ENCODE results near the gene DRAP1. TPM values are rescaled to one million over a fixed set of nuclear protein-coding genes. Genes with fewer than 3 reads are reported as not detected.

The DRAP1 gene
- total RNA-seq, 4 donors from 2014 or later, result 15.7 to 63.2 (median 57.0) TPM

DNA sequence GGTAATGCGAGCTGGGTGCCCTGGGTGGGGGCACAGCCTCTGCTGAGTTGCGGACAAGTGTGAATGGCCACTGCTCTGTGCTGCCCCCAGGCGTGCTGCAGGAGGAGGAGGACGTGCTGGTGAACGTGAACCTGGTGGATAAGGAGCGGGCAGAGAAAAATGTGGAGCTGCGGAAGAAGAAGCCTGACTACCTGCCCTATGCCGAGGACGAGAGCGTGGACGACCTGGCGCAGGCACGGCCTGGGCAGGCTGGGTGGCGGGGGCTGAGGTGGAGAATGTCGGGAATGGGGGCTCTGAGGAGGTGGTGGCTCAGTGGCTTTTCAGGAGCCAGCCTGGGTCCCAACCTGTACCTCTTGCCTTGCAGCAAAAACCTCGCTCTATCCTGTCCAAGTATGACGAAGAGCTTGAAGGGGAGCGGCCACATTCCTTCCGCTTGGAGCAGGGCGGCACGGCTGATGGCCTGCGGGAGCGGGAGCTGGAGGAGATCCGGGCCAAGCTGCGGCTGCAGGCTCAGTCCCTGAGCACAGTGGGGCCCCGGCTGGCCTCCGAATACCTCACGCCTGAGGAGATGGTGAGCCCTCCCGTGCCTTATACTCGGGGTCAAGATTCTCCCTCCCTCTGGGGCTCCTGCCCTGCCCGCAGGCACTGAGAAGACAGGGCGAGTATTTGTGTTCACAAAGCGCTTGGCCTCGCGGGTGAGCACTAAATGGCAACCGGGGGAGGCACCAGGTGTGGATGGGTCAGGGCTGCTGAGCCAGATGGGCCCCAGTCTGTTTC lies 46.9 kb downstream of the DRAP1 start:
- TF ChIP-seq EP300 (IDR thresholded peaks at IDR 0.05; ENCODE audit: low read depth), result no peak
- no peak for TF ChIP-seq POLR2A (IDR thresholded peaks at IDR 0.05)
- TF ChIP-seq, protein P1, sequence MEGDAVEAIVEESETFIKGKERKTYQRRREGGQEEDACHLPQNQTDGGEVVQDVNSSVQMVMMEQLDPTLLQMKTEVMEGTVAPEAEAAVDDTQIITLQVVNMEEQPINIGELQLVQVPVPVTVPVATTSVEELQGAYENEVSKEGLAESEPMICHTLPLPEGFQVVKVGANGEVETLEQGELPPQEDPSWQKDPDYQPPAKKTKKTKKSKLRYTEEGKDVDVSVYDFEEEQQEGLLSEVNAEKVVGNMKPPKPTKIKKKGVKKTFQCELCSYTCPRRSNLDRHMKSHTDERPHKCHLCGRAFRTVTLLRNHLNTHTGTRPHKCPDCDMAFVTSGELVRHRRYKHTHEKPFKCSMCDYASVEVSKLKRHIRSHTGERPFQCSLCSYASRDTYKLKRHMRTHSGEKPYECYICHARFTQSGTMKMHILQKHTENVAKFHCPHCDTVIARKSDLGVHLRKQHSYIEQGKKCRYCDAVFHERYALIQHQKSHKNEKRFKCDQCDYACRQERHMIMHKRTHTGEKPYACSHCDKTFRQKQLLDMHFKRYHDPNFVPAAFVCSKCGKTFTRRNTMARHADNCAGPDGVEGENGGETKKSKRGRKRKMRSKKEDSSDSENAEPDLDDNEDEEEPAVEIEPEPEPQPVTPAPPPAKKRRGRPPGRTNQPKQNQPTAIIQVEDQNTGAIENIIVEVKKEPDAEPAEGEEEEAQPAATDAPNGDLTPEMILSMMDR (IDR thresholded peaks at IDR 0.05), result no peak
- no peak for TF ChIP-seq POLR2AphosphoS5 (IDR thresholded peaks at IDR 0.05)
- H3K27me3 ChIP-seq, result no peaks in the 10 kb centered on the region
- intact Hi-C loops (cut with DNase I; ENCODE audit: low total_unique reads), result no loop called here
- H3K36me3 ChIP-seq, result peaks cover 0 to 60% (median 30%) of the 10 kb centered on the region in 4 donors
- WGBS, 2 donors (ENCODE audit: low coverage in 1 of 2), result 93 to 95% methylated on average over 3 to 36 of the region's 36 CpGs
- H3K9me3 ChIP-seq, result no peaks in the 10 kb centered on the region
- peaks cover 14 to 21% (median 20%) of the 10 kb centered on the region in 4 donors for H3K4me1 ChIP-seq
- H3K27ac ChIP-seq, result no peak overlapping the region
- H3K4me3 ChIP-seq, result no peak overlapping the region
- in situ Hi-C loops (cut with MboI; ENCODE audit: low pct_ligation_motif_present in 1 of 4, low pct_unique_long_range_greater_than_20kb in 1 of 4, low sequenced_read_pairs in 3 of 4), result no loop called here
- DNase-seq, result no peak

DNA sequence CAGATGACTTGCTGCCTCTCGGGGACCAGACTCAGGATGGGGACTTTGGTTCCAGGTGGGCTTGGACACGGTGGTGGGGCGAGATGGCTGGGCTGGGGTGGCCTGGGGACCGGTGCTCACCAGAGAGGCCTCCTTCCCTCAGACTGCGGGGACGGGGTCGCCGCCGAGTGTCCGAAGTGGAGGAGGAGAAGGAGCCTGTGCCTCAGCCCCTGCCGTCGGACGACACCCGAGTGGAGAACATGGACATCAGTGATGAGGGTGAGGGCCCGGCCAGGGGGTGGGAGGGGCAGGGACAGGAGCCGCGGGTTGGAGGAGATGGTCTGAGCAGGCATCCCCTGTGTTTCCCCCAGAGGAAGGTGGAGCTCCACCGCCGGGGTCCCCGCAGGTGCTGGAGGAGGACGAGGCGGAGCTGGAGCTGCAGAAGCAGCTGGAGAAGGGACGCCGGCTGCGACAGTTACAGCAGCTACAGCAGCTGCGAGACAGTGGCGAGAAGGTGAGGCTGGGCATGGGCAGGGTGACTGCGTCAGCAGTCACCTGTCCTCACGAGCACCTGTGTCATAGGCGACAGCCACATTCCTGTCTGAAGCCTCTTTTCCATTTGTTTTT lies 48.2 kb downstream of the DRAP1 start:
- WGBS, 2 donors (ENCODE audit: low coverage in 1 of 2), result 94 to 100% methylated on average over 2 to 30 of the region's 30 CpGs
- peaks cover 0 to 60% (median 30%) of the 10 kb centered on the region in 4 donors for H3K36me3 ChIP-seq
- no peaks in the 10 kb centered on the region for H3K27me3 ChIP-seq
- TF ChIP-seq POLR2AphosphoS5 (IDR thresholded peaks at IDR 0.05) (no peak), POLR2A (IDR thresholded peaks at IDR 0.05) (no peak), EP300 (IDR thresholded peaks at IDR 0.05; ENCODE audit: low read depth) (no peak)
- no peak for DNase-seq
- H3K9me3 ChIP-seq, result no peaks in the 10 kb centered on the region
- peaks cover 13 to 18% (median 15%) of the 10 kb centered on the region in 4 donors for H3K4me1 ChIP-seq
- intact Hi-C loops (cut with DNase I; ENCODE audit: low total_unique reads), result no loop called here
- H3K27ac ChIP-seq, result no peak overlapping the region
- no peak overlapping the region for H3K4me3 ChIP-seq
- in situ Hi-C loops (cut with MboI; ENCODE audit: low pct_ligation_motif_present in 1 of 4, low pct_unique_long_range_greater_than_20kb in 1 of 4, low sequenced_read_pairs in 3 of 4), result no loop called here

DNA sequence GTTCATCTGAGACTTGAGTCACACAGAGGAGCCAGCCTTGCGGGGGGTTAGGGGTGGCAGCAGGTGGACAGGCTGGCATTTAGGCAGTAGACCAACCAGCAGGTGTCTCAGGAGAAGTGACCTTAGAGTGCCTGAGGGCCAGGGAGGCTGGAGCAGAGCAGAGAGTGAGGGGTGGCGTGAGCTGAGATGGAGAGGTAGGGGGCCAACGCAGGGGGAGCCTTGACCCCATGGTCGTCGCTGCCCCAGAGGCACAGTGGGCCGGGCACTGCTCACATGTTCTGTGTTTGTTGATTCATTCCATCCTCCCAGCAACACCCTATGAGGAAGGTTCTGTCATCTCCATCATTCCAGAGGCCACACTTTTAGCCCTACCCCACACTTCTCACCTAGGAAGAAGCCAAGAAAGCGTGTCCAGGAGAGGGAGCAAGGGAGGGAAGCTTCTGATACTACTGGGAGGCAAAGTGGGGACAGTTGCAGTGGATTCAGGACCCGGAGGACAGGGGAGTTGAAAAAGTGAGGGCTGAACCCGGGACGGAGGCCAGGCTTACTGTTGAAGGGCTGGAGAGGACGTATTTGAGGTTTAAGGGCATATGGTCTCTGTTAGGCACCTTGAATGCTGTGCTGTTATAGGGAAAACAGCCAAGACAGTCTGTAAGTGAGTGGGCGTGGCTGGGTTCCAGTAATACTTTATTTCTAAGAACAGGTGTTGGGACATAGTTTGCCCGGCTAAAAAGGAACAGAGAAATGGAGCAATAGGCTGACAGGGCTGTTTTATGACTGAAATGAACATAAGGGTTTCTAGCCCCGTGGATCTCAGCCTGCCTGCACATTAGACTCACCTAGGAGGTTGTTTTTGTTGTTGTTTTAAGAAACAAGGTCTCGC lies 49.6 kb downstream of the DRAP1 start:
- Histone ChIP-seq H3K27ac (no peak overlapping the region), H3K36me3 (peaks cover 0 to 60% (median 34%) of the 10 kb centered on the region in 4 donors), H3K27me3 (no peaks in the 10 kb centered on the region), H3K4me3 (no peak overlapping the region), H3K9me3 (no peaks in the 10 kb centered on the region), H3K4me1 (peaks cover under 1 to 4% (median 2%) of the 10 kb centered on the region in 4 donors)
- TF ChIP-seq POLR2A (IDR thresholded peaks at IDR 0.05), result no peak
- TF ChIP-seq EP300 (IDR thresholded peaks at IDR 0.05; ENCODE audit: low read depth), result no peak
- TF ChIP-seq, protein P1 (IDR thresholded peaks at IDR 0.05), result no peak
- TF ChIP-seq POLR2AphosphoS5 (IDR thresholded peaks at IDR 0.05), result no peak
- no peak for DNase-seq
- WGBS, 2 donors (ENCODE audit: low coverage in 1 of 2), result 73 to 78% methylated on average over 6 to 15 of the region's 15 CpGs
- in situ Hi-C loops (cut with MboI; ENCODE audit: low pct_ligation_motif_present in 1 of 4, low pct_unique_long_range_greater_than_20kb in 1 of 4, low sequenced_read_pairs in 3 of 4), result no loop called here
- intact Hi-C loops (cut with DNase I; ENCODE audit: low total_unique reads), result no loop called here

Other genes starting within 250 kb of the DRAP1 start
- gene KAT5, start 207.2 kb upstream of the DRAP1 start, total RNA-seq, result 100 to 1,000 TPM in 1 of 4 donors, 10 to 100 TPM in 3; 51.6 to 203 (median 74.1) TPM
- gene RNASEH2C, start 198.6 kb upstream of the DRAP1 start, total RNA-seq, result 100 to 1,000 TPM in 2 of 4 donors, 10 to 100 TPM in 2; 70.2 to 231 (median 111) TPM
- gene AP5B1, start 138.4 kb upstream of the DRAP1 start, total RNA-seq, result 10 to 100 TPM; 24.9 to 33.7 (median 28.2) TPM
- gene OVOL1, start 132.4 kb upstream of the DRAP1 start, total RNA-seq, result 10 to 100 TPM; 19.9 to 44.8 (median 33.8) TPM
- gene SNX32, start 85.5 kb upstream of the DRAP1 start, total RNA-seq, result 10 to 100 TPM in 1 of 4 donors, 1 to 10 TPM in 1, under 1 TPM in 1, not detected in 1; 0.60 to 10.0 (median 1.6) TPM
- gene CFL1, start 61.2 kb upstream of the DRAP1 start, total RNA-seq, result 1,000 to 10,000 TPM; 1,308 to 1,852 (median 1,703) TPM
- 100 to 1,000 TPM in 1 of 4 donors, 10 to 100 TPM in 3; 58.3 to 191 (median 81.2) TPM for gene MUS81, start 59.0 kb upstream of the DRAP1 start, total RNA-seq
- 10 to 100 TPM; 15.2 to 34.4 (median 25.1) TPM for gene EFEMP2, start 46.6 kb upstream of the DRAP1 start, total RNA-seq
- 1 to 10 TPM in 2 of 4 donors, not detected in 2; 1.1 to 1.8 TPM for gene CTSW, start 39.6 kb upstream of the DRAP1 start, total RNA-seq
- 10 to 100 TPM; 53.4 to 82.6 (median 75.9) TPM for gene FIBP, start 31.0 kb upstream of the DRAP1 start, total RNA-seq
- gene CCDC85B, start 28.8 kb upstream of the DRAP1 start, total RNA-seq, result 100 to 1,000 TPM in 1 of 4 donors, 10 to 100 TPM in 2, 1 to 10 TPM in 1; 7.9 to 140 (median 23.1) TPM
- 10 to 100 TPM in 1 of 4 donors, 1 to 10 TPM in 1, not detected in 2; 1.2 to 11.6 TPM for gene FOSL1, start 19.0 kb upstream of the DRAP1 start, total RNA-seq
- 10 to 100 TPM; 15.2 to 59.5 (median 22.8) TPM for gene C11orf68, start 364 bp upstream of the DRAP1 start, total RNA-seq
- gene TSGA10IP, start 26.1 kb downstream of the DRAP1 start, total RNA-seq, result not detected
- gene SART1, start 42.3 kb downstream of the DRAP1 start, total RNA-seq, result 10 to 100 TPM; 31.8 to 76.3 (median 34.3) TPM
- gene EIF1AD, start 82.7 kb downstream of the DRAP1 start, total RNA-seq, result 10 to 100 TPM; 14.6 to 82.6 (median 31.2) TPM
- 10 to 100 TPM; 27.9 to 79.7 (median 34.0) TPM for gene BANF1, start 83.1 kb downstream of the DRAP1 start, total RNA-seq
- gene CST6, start 92.6 kb downstream of the DRAP1 start, total RNA-seq, result not detected
- not detected for gene CATSPER1, start 107.1 kb downstream of the DRAP1 start, total RNA-seq
- not detected for gene GAL3ST3, start 129.7 kb downstream of the DRAP1 start, total RNA-seq
- gene SF3B2, start 132.9 kb downstream of the DRAP1 start, total RNA-seq, result 100 to 1,000 TPM in 3 of 4 donors, 10 to 100 TPM in 1; 71.8 to 152 (median 137) TPM
- 10 to 100 TPM in 3 of 4 donors, 1 to 10 TPM in 1; 9.8 to 52.0 (median 27.2) TPM for gene PACS1, start 150.8 kb downstream of the DRAP1 start, total RNA-seq

Measured in transverse colon (tissue), 4 donors.